Measurements from ENCODE around the gene LTA4H.

DNA sequence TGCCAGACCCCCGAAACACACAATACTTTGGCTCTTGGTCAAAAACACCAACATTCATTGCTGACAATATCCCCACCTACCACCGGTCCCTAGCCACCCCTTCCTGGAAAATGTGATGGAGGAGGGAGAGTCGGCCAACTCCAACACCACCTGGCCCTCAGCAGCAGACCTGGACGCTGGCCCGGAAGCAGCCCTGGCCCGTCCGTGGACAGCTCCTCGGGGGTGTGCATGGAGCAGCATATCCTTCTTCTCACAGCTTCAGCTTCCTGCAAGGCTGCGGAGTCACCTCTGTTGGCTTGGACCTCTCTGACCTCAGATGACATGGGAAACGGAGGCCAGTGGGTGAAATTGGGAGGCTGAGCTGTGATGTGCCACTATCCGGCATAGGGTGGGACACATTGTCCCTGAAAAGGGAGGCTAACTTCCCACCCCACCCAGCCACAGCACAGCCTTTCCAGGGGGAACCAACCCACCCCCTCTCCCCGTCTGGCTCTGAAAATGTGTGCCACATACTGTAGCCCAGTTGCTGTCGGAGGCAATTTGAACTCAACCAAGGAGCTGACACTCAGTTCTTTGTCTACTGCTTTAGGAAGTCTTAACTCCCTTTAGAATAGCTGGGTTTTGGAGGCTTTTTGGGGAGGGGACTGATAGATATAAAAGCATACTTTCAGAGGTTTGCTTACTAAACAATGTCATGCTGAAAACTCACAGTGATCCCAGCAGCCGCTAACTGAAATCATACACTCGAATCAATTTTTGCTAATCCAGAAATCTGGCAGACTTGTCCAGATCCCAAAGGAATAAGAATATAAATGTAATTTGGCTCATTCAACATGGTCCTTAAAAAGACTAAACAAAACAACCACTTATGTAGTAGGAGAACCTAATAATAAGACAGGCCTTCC, 43.1 kb upstream of the LTA4H start:
- TF ChIP-seq EZH2phosphoT487 (IDR thresholded peaks at IDR 0.05; ENCODE audit: insufficient read depth, low read depth): no peak
- TF ChIP-seq EZH2 (IDR thresholded peaks at IDR 0.05; ENCODE audit: insufficient read depth, poor library complexity, severe bottlenecking): no peak
